ENCODE measurements around the gene MSI2. TPM values are rescaled to one million over a fixed set of nuclear protein-coding genes. Genes with fewer than 3 reads are reported as not detected.

The MSI2 gene
- total and polyA plus RNA-seq, 2 donors (not counting 1 experiment from before 2014, with no cell fraction given): 16.1 to 196 TPM

- H3K27ac ChIP-seq (ENCODE audit: low read length in 2 of 2): peak overlapping the region; percentile 59 to 73
- H3K36me3 ChIP-seq (replicated peaks in 1 of 2; ENCODE audit: control extremely low read depth in 1 of 2, control insufficient read depth in 1 of 2, extremely low read depth in 1 of 2, insufficient read depth in 2 of 2, low read length in 1 of 2): peaks cover 1 to 12% of the 10 kb centered on the region in 2 experiments
- peak overlapping the region in 3 of 5 experiments; percentile 48 to 64 (median 50) for H3K4me3 ChIP-seq (ENCODE audit: control extremely low read depth in 1 of 5, extremely low read depth in 1 of 5, insufficient read depth in 1 of 5, low read depth in 2 of 5, low read length in 4 of 5)
- no peaks in the 10 kb centered on the region for H4K20me1 ChIP-seq (ENCODE audit: control insufficient read depth, insufficient read depth, low read length, poor library complexity, severe bottlenecking)
- peaks cover 5% of the 10 kb centered on the region for H3K79me2 ChIP-seq (ENCODE audit: control insufficient read depth, insufficient read depth, low read length)
- H3K4me2 ChIP-seq (replicated peaks; ENCODE audit: low read depth, low read length, poor library complexity, severe bottlenecking): peak overlapping the region; percentile 79
- Mint-ChIP-seq H3K27ac (peak overlapping the region; percentile 85), H3K4me1 (peaks cover 53% of the 10 kb centered on the region), H3K27me3 (no peaks in the 10 kb centered on the region), H3K9me3 (ENCODE audit: insufficient read depth) (no peaks in the 10 kb centered on the region), H3K4me3 (peak overlapping the region; percentile 81)
- peak overlapping the region; percentile 54 for H3K9ac ChIP-seq (ENCODE audit: low read length)
- peaks cover 42 to 50% of the 10 kb centered on the region in 2 donors for H3K4me1 ChIP-seq (ENCODE audit: control insufficient read depth in 2 of 2, insufficient read depth in 2 of 2, low read length in 2 of 2)
- H2AFZ ChIP-seq (ENCODE audit: insufficient read depth, low read depth, low read length, poor library complexity, severe bottlenecking): no peak overlapping the region
- peak; percentile 47 for DNase-seq
- no peaks in the 10 kb centered on the region for H3K9me3 ChIP-seq (ENCODE audit: control extremely low read depth in 1 of 3, control insufficient read depth in 2 of 3, insufficient read depth in 1 of 3, low read length in 2 of 3)
- CTCF ChIA-PET: interaction anchor here (1.0 to 5.2 kb wide), 8 partner anchors 13 to 380 kb away, joined by 3 to 40 read pairs (median 12); no protein-coding TSS in a partner anchor
- POLR2A ChIA-PET: interaction anchor here (0.6 to 1.8 kb wide), 5 partner anchors 18 to 381 kb away, joined by 3 to 7 read pairs (median 5); partner anchors contain the start of gene MSI2
- intact Hi-C loops (cut with micrococcal nuclease): loop anchor here (1.0 to 5.0 kb wide), 2 partner anchors 49 to 181 kb away; no protein-coding TSS in a partner anchor
- ATAC-seq (ENCODE audit: low read depth): peak; percentile 50
- H3K27me3 ChIP-seq (replicated peaks in 1 of 4; ENCODE audit: control extremely low read depth in 1 of 4, control insufficient read depth in 3 of 4, insufficient read depth in 4 of 4, low read length in 3 of 4): no peaks in the 10 kb centered on the region
- TF ChIP-seq CTCF (IDR thresholded peaks at IDR 0.05): no peak
- TF ChIP-seq EZH2 (IDR thresholded peaks at IDR 0.05; ENCODE audit: borderline replicate concordance, insufficient read depth, low read depth, low read length, poor library complexity, severe bottlenecking): no peak
- 15% methylated on average over 11 of the region's 11 CpGs for WGBS (ENCODE audit: insufficient coverage)
These were observed 367.3 kb downstream of the MSI2 start for GRCh38 chr17:57623620-57624019.

- no peaks in the 10 kb centered on the region for H3K27me3 Mint-ChIP-seq
- ChIA-PET POLR2A (interaction anchor here (1.0 kb wide), 1 partner anchor 368 kb away, joined by 7 read pairs; the partner anchor contains the start of gene MSI2), CTCF (interaction anchor here (1.0 to 5.2 kb wide), 5 partner anchors 16 to 381 kb away, joined by 3 to 40 read pairs (median 18); no protein-coding TSS in a partner anchor)
- H3K4me1 Mint-ChIP-seq: peaks cover 60% of the 10 kb centered on the region
- no peak overlapping the region for H2AFZ ChIP-seq (ENCODE audit: insufficient read depth, low read depth, low read length, poor library complexity, severe bottlenecking)
- DNase-seq: no peak
- H3K9me3 ChIP-seq (ENCODE audit: control extremely low read depth in 1 of 3, control insufficient read depth in 2 of 3, insufficient read depth in 1 of 3, low read length in 2 of 3): no peaks in the 10 kb centered on the region
- peaks cover 5% of the 10 kb centered on the region for H3K79me2 ChIP-seq (ENCODE audit: control insufficient read depth, insufficient read depth, low read length)
- no peak overlapping the region for H3K4me3 ChIP-seq (ENCODE audit: control extremely low read depth in 1 of 5, extremely low read depth in 1 of 5, insufficient read depth in 1 of 5, low read depth in 2 of 5, low read length in 4 of 5)
- intact Hi-C loops (cut with micrococcal nuclease): loop anchor here (5.0 kb wide), 1 partner anchor 182 kb away; no protein-coding TSS in a partner anchor
- H3K4me2 ChIP-seq (replicated peaks; ENCODE audit: low read depth, low read length, poor library complexity, severe bottlenecking): peak overlapping the region; percentile 79
- peak overlapping the region in 1 of 2 donors; percentile 8 for H3K27ac ChIP-seq (ENCODE audit: low read length in 2 of 2)
- ATAC-seq (ENCODE audit: low read depth): no peak
- peak overlapping the region; percentile 54 for H3K27ac Mint-ChIP-seq
- H3K27me3 ChIP-seq (replicated peaks in 1 of 4; ENCODE audit: control extremely low read depth in 1 of 4, control insufficient read depth in 3 of 4, insufficient read depth in 4 of 4, low read length in 3 of 4): no peaks in the 10 kb centered on the region
- H3K4me1 ChIP-seq (ENCODE audit: control insufficient read depth in 2 of 2, insufficient read depth in 2 of 2, low read length in 2 of 2): peaks cover 50 to 58% of the 10 kb centered on the region in 2 donors
- H3K4me3 Mint-ChIP-seq: peak overlapping the region; percentile 81
- no peaks in the 10 kb centered on the region for H4K20me1 ChIP-seq (ENCODE audit: control insufficient read depth, insufficient read depth, low read length, poor library complexity, severe bottlenecking)
- WGBS (ENCODE audit: insufficient coverage): 50% methylated on average over 8 of the region's 8 CpGs
- H3K9ac ChIP-seq (ENCODE audit: low read length): no peak overlapping the region
- H3K9me3 Mint-ChIP-seq (ENCODE audit: insufficient read depth): no peaks in the 10 kb centered on the region
- H3K36me3 ChIP-seq (replicated peaks in 1 of 2; ENCODE audit: control extremely low read depth in 1 of 2, control insufficient read depth in 1 of 2, extremely low read depth in 1 of 2, insufficient read depth in 2 of 2, low read length in 1 of 2): peaks cover 1 to 7% of the 10 kb centered on the region in 2 experiments
- TF ChIP-seq EZH2 (IDR thresholded peaks at IDR 0.05; ENCODE audit: borderline replicate concordance, insufficient read depth, low read depth, low read length, poor library complexity, severe bottlenecking): no peak
- TF ChIP-seq CTCF (IDR thresholded peaks at IDR 0.05): no peak
These were observed 368.1 kb downstream of the MSI2 start for GRCh38 chr17:57624386-57624785.

All from B cell (primary cell).